ENCODE results near the gene SEC23A.
"Not testable (repeated sequence)": the region's sequence is repeated elsewhere in the genome, so short reads cannot be mapped to it uniquely, and the experiment has no call there.

SEC23A gene

GRCh38 chr14:39102969-39103957, at the start of gene SEC23A:
TSS of gene SEC23A (minus strand) at chr14:39103235. CDS start at chr14:39096118, 7,117 bp downstream.
- DNase-seq = peak; percentile 82 to 85

GRCh38 chr14:39145266-39145966, 42.4 kb upstream of the SEC23A start:
- peak; percentile 24 for TF ChIP-seq POLR2A (IDR thresholded peaks at IDR 0.05; ENCODE audit: low read length)
- TF ChIP-seq GATA1 (IDR thresholded peaks at IDR 0.05; ENCODE audit: low read depth, low read length) = peak; percentile 46
- peak; percentile 89 to 95 for DNase-seq

More at GRCh38 chr14:39102969-39103957, at the start of gene SEC23A:
- no peak for TF ChIP-seq GATA1 (IDR thresholded peaks at IDR 0.05; ENCODE audit: low read depth, low read length)
- TF ChIP-seq POLR2A (IDR thresholded peaks at IDR 0.05; ENCODE audit: low read length) = peak; percentile 40

GRCh38 chr14:39143226-39143625, 40.2 kb upstream of the SEC23A start:
- DNase-seq = not testable (repeated sequence)

GRCh38 chr14:39141623-39142022, 38.6 kb upstream of the SEC23A start:
- DNase-seq = not testable (repeated sequence)

GRCh38 chr14:39140170-39140569, 37.1 kb upstream of the SEC23A start:
- no peak for TF ChIP-seq POLR2A (IDR thresholded peaks at IDR 0.05; ENCODE audit: low read length)
- TF ChIP-seq GATA1 (IDR thresholded peaks at IDR 0.05; ENCODE audit: low read depth, low read length) = no peak
- no peak for DNase-seq

GRCh38 chr14:39138440-39138839, 35.4 kb upstream of the SEC23A start:
- no peak for TF ChIP-seq GATA1 (IDR thresholded peaks at IDR 0.05; ENCODE audit: low read depth, low read length)
- no peak for TF ChIP-seq POLR2A (IDR thresholded peaks at IDR 0.05; ENCODE audit: low read length)
- peak; percentile 7 for DNase-seq

GRCh38 chr14:39137835-39138234, 34.8 kb upstream of the SEC23A start:
- DNase-seq = not testable (repeated sequence)

- DNase-seq = no peak
- TF ChIP-seq GATA1 (IDR thresholded peaks at IDR 0.05; ENCODE audit: low read depth, low read length) = no peak
- no peak for TF ChIP-seq POLR2A (IDR thresholded peaks at IDR 0.05; ENCODE audit: low read length)
These were observed 19.5 kb upstream of the SEC23A start for GRCh38 chr14:39122330-39123138.

- DNase-seq = peak; percentile 95
- TF ChIP-seq GATA1 (IDR thresholded peaks at IDR 0.05; ENCODE audit: low read depth, low read length) = no peak
- TF ChIP-seq POLR2A (IDR thresholded peaks at IDR 0.05; ENCODE audit: low read length) = peak; percentile 91
These were observed 11.2 kb upstream of the SEC23A start, which contains the start of gene GEMIN2 for GRCh38 chr14:39114073-39114838. TSS of gene GEMIN2 (plus strand) at chr14:39114323. CDS start at chr14:39114339, 16 bp downstream.

GRCh38 chr14:39113685-39114072, 10.6 kb upstream of the SEC23A start:
- no peak for DNase-seq
- TF ChIP-seq GATA1 (IDR thresholded peaks at IDR 0.05; ENCODE audit: low read depth, low read length) (no peak), POLR2A (IDR thresholded peaks at IDR 0.05; ENCODE audit: low read length) (no peak)

- DNase-seq = peak in 1 of 2 experiments; percentile 4
- no peak for TF ChIP-seq GATA1 (IDR thresholded peaks at IDR 0.05; ENCODE audit: low read depth, low read length)
- TF ChIP-seq POLR2A (IDR thresholded peaks at IDR 0.05; ENCODE audit: low read length) = no peak
These were observed 7.1 kb upstream of the SEC23A start for GRCh38 chr14:39109893-39110715.

GRCh38 chr14:39108791-39109190, 5.8 kb upstream of the SEC23A start:
- TF ChIP-seq POLR2A (IDR thresholded peaks at IDR 0.05; ENCODE audit: low read length) (no peak), GATA1 (IDR thresholded peaks at IDR 0.05; ENCODE audit: low read depth, low read length) (no peak)
- DNase-seq = no peak
